BJ (cell line): ENCODE results near the gene CNTN5. TPM values are rescaled to one million over a fixed set of nuclear protein-coding genes. Genes with fewer than 3 reads are reported as not detected.

ENCODE experiments used
- CTCF ChIA-PET: fragments of 350-600 bp; formaldehyde crosslinking; extraction: SDS; loops from one replicate; lab custom pipeline; 2021; ENCODE audit warnings: antibody characterized with exemption, inconsistent platforms; lab: Yijun Ruan, JAX
- POLR2A ChIA-PET: fragments of 300-600 bp; sonication (Branson Sonifier 250); formaldehyde crosslinking; extraction: SDS; loops from one replicate; lab custom pipeline; 2021; ENCODE audit warnings: antibody characterized with exemption; lab: Charles Lee
- DNase-seq: peaks from one replicate; pipeline ENCODE4 v3.0.0-alpha.2; 2011; ENCODE audit warnings: low read depth
- H3K27me3 ChIP-seq: 2 replicates; pipeline ENCODE4 v1.6.0; 2011; ENCODE audit warnings: low read length; ENCODE audit not compliant: control insufficient read depth, insufficient read depth
- H3K36me3 ChIP-seq: 2 replicates; pipeline ENCODE4 v1.5.1; 2011; ENCODE audit warnings: low read length; ENCODE audit not compliant: control insufficient read depth, insufficient read depth
- H3K4me3 ChIP-seq: 2 replicates; pipeline ENCODE4 v1.5.1; 2011; ENCODE audit warnings: low read depth, mild to moderate bottlenecking, control low read depth, low read length
- CTCF ChIP-seq: IDR thresholded peaks from 2 replicates; pipeline ENCODE4 v1.5.1; 2011; ENCODE audit warnings: low read depth, mild to moderate bottlenecking, control low read depth, inconsistent platforms, low read length, moderate library complexity; ENCODE audit not compliant: insufficient read depth
- polyA plus RNA-seq: library from polyadenylated mRNA; depleted of rRNA; stranded (reverse); fragments of >200 nt; gene quantifications from 2 replicates; pipeline ENCODE4 v1.2.3, GENCODE V29; 2011

The CNTN5 gene
- polyA plus RNA-seq, 1 experiment, result not detected

- no peak for TF ChIP-seq CTCF
- Histone ChIP-seq H3K4me3 (no peak overlapping the region), H3K36me3 (no peaks in the 10 kb centered on the region), H3K27me3 (no peaks in the 10 kb centered on the region)
- no peak for DNase-seq
- POLR2A ChIA-PET, result no interaction called here
- CTCF ChIA-PET, result no interaction called here
Measured at GRCh38 chr11:99037057-99037456, 16.3 kb downstream of the CNTN5 start.

- TF ChIP-seq CTCF, result no peak
- ChIA-PET POLR2A (no interaction called here), CTCF (no interaction called here)
- DNase-seq, result no peak
- H3K4me3 ChIP-seq, result no peak overlapping the region
- no peaks in the 10 kb centered on the region for H3K36me3 ChIP-seq
- H3K27me3 ChIP-seq, result no peaks in the 10 kb centered on the region
Measured at GRCh38 chr11:99063331-99063730, 42.6 kb downstream of the CNTN5 start.

GRCh38 chr11:99065121-99065520 lies 44.4 kb downstream of the CNTN5 start:
- H3K36me3 ChIP-seq, result no peaks in the 10 kb centered on the region
- H3K4me3 ChIP-seq, result no peak overlapping the region
- no peak for DNase-seq
- ChIA-PET POLR2A (no interaction called here), CTCF (no interaction called here)
- no peak for TF ChIP-seq CTCF
- no peaks in the 10 kb centered on the region for H3K27me3 ChIP-seq

GRCh38 chr11:99066618-99067317 lies 46.0 kb downstream of the CNTN5 start:
- Histone ChIP-seq H3K27me3 (no peaks in the 10 kb centered on the region), H3K4me3 (no peak overlapping the region), H3K36me3 (no peaks in the 10 kb centered on the region)
- ChIA-PET POLR2A (no interaction called here), CTCF (no interaction called here)
- no peak for DNase-seq
- TF ChIP-seq CTCF, result no peak

GRCh38 chr11:99068832-99069231 lies 48.1 kb downstream of the CNTN5 start:
- ChIA-PET POLR2A (no interaction called here), CTCF (no interaction called here)
- Histone ChIP-seq H3K4me3 (no peak overlapping the region), H3K36me3 (no peaks in the 10 kb centered on the region), H3K27me3 (no peaks in the 10 kb centered on the region)
- TF ChIP-seq CTCF, result no peak
- no peak for DNase-seq
